ENCODE data around the gene MSX1. TPM values are rescaled to one million over a fixed set of nuclear protein-coding genes. Genes with fewer than 3 reads are reported as not detected.

Gene MSX1
- polyA plus RNA-seq, 1 donor (not counting 4 experiments of a cell fraction or from before 2014, with no cell fraction given) = not detected

GRCh38 chr4:4847011-4847410 is 12.5 kb upstream of the MSX1 start:
- Histone ChIP-seq H3K36me3 (ENCODE audit: control insufficient read depth in 2 of 2, extremely low read depth in 1 of 2, insufficient read depth in 2 of 2, low read length in 2 of 2) (no peaks in the 10 kb centered on the region), H3K9me1 (ENCODE audit: control insufficient read depth, extremely low read depth, insufficient read depth, low read length) (no peaks in the 10 kb centered on the region), H2AFZ (ENCODE audit: control insufficient read depth, low read length) (no peak overlapping the region), H3K27me3 (ENCODE audit: control insufficient read depth, extremely low read depth, insufficient read depth, low read length) (peaks cover 40% of the 10 kb centered on the region), H3K9ac (ENCODE audit: control insufficient read depth, extremely low read depth, insufficient read depth, low read length) (no peak overlapping the region), H4K20me1 (ENCODE audit: control insufficient read depth, extremely low read depth, insufficient read depth, low read length) (no peaks in the 10 kb centered on the region), H3K4me3 (ENCODE audit: control insufficient read depth in 2 of 3, extremely low read depth in 1 of 3, insufficient read depth in 2 of 3, low read depth in 1 of 3, low read length in 3 of 3) (no peak overlapping the region), H3K4me1 (ENCODE audit: control insufficient read depth, extremely low read depth, insufficient read depth, low read length) (no peaks in the 10 kb centered on the region), H3K27ac (ENCODE audit: control insufficient read depth, insufficient read depth, low read length) (no peak overlapping the region), H3K4me2 (ENCODE audit: control insufficient read depth, extremely low read depth, insufficient read depth, low read depth, low read length) (no peak overlapping the region), H3K79me2 (ENCODE audit: control insufficient read depth, insufficient read depth, low read length) (no peaks in the 10 kb centered on the region), H3K9me3 (ENCODE audit: control insufficient read depth, low read depth, low read length) (no peaks in the 10 kb centered on the region)
- no peak for FAIRE-seq
- TF ChIP-seq EZH2 (IDR thresholded peaks at IDR 0.05; ENCODE audit: low read length) (no peak), CTCF (optimal IDR thresholded peaks at IDR 0.05 in 1 of 3, IDR thresholded peaks at IDR 0.05 in 1 of 3, conservative IDR thresholded peaks at IDR 0.05 in 1 of 3; ENCODE audit: extremely low read depth in 1 of 3, insufficient read depth in 2 of 3, low read length in 3 of 3) (no peak)
- DNase-seq (ENCODE audit: low read depth, low spot score) = no peak
- dilution Hi-C loops (cut with MboI; ENCODE audit: extremely low pct_ligation_motif_present, low sequenced_read_pairs) = no loop called here

GRCh38 chr4:4848540-4848939 is 10.9 kb upstream of the MSX1 start:
- Histone ChIP-seq H3K9me1 (ENCODE audit: control insufficient read depth, extremely low read depth, insufficient read depth, low read length) (no peaks in the 10 kb centered on the region), H3K9me3 (ENCODE audit: control insufficient read depth, low read depth, low read length) (no peaks in the 10 kb centered on the region), H3K9ac (ENCODE audit: control insufficient read depth, extremely low read depth, insufficient read depth, low read length) (no peak overlapping the region), H3K4me3 (ENCODE audit: control insufficient read depth in 2 of 3, extremely low read depth in 1 of 3, insufficient read depth in 2 of 3, low read depth in 1 of 3, low read length in 3 of 3) (no peak overlapping the region), H3K4me1 (ENCODE audit: control insufficient read depth, extremely low read depth, insufficient read depth, low read length) (peaks cover 14% of the 10 kb centered on the region), H3K36me3 (ENCODE audit: control insufficient read depth in 2 of 2, extremely low read depth in 1 of 2, insufficient read depth in 2 of 2, low read length in 2 of 2) (no peaks in the 10 kb centered on the region), H3K4me2 (ENCODE audit: control insufficient read depth, extremely low read depth, insufficient read depth, low read depth, low read length) (no peak overlapping the region), H3K27me3 (ENCODE audit: control insufficient read depth, extremely low read depth, insufficient read depth, low read length) (peaks cover 49% of the 10 kb centered on the region), H3K27ac (ENCODE audit: control insufficient read depth, insufficient read depth, low read length) (no peak overlapping the region), H2AFZ (ENCODE audit: control insufficient read depth, low read length) (no peak overlapping the region), H4K20me1 (ENCODE audit: control insufficient read depth, extremely low read depth, insufficient read depth, low read length) (no peaks in the 10 kb centered on the region), H3K79me2 (ENCODE audit: control insufficient read depth, insufficient read depth, low read length) (no peaks in the 10 kb centered on the region)
- no peak for FAIRE-seq
- dilution Hi-C loops (cut with MboI; ENCODE audit: extremely low pct_ligation_motif_present, low sequenced_read_pairs) = no loop called here
- no peak for TF ChIP-seq CTCF (optimal IDR thresholded peaks at IDR 0.05 in 1 of 3, IDR thresholded peaks at IDR 0.05 in 1 of 3, conservative IDR thresholded peaks at IDR 0.05 in 1 of 3; ENCODE audit: extremely low read depth in 1 of 3, insufficient read depth in 2 of 3, low read length in 3 of 3)
- no peak for TF ChIP-seq EZH2 (IDR thresholded peaks at IDR 0.05; ENCODE audit: low read length)
- no peak for DNase-seq (ENCODE audit: low read depth, low spot score)
